DMS153 treated with DMSO at 0.1 percent for 48 hours (cell line): ENCODE results near the gene TBC1D24.
A peak's percentile ranks its signal among the peaks of the same experiment; 100 is the strongest.
"Not testable (repeated sequence)": the region's sequence is repeated elsewhere in the genome, so short reads cannot be mapped to it uniquely, and the experiment has no call there.

Experiments
- DNase-seq: peaks from one replicate; lab custom pipeline; 2025; ENCODE audit not compliant: unreplicated experiment; lab: John Stamatoyannopoulos, UW

TBC1D24 gene

DNA sequence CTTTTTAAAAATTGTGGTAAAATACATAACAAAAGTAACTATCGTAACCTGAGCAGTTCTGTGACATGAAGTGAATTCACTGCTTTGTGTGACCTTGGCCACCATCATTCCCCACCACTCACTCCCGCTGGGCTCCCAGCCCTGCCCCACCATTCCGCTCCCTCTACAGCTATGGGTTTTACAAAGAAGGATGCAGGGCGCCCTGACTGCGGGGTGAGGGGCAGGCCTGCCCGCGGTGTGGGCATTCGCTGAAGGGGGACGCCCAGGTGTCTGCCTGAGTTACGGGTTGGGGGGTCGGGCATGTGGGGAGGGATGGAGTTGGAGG, 56.4 kb downstream of the TBC1D24 start, which contains the start of gene CEMP1:
Gene CEMP1, minus strand, starts transcription at position 38 of the 325 bp plus-strand sequence. CDS start 335 bp downstream, outside the sequence.
- no peak for DNase-seq

GRCh38 chr16:2531696-2532493, 57.0 kb downstream of the TBC1D24 start:
- DNase-seq, result peak; percentile 81

- DNase-seq, result peak; percentile 11
These were observed 57.7 kb downstream of the TBC1D24 start for GRCh38 chr16:2532494-2533141.

- DNase-seq, result not testable (repeated sequence)
These were observed 58.3 kb downstream of the TBC1D24 start for GRCh38 chr16:2533142-2533755.

- DNase-seq, result no peak
These were observed 59.0 kb downstream of the TBC1D24 start for GRCh38 chr16:2533912-2534311.

DNA sequence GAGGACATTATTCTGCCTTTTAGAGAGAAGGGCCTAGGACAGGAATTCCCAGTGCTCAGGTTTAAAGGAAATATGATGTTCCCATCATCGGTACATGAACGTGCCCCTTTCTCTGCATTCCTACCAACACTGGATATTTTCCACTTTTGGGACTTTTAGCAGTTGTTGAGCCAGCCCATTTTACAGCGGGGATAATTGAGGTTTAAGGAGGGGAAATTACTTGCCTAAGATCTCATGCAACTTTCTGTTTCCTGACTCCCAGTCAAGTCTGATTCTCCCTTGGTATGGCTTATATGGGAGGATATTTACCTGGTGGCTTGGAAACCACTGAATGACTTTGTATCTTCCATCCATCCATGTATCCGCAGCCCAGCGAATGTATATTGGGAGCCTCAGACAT, 59.4 kb downstream of the TBC1D24 start:
- not testable (repeated sequence) for DNase-seq

GRCh38 chr16:2535625-2536013, 60.7 kb downstream of the TBC1D24 start:
- no peak for DNase-seq

- peak; percentile 74 for DNase-seq
These were observed 62.8 kb downstream of the TBC1D24 start, which contains the start of gene PDPK1 for GRCh38 chr16:2537451-2538379. Gene PDPK1, plus strand, starts transcription at chr16:2538021. Its CDS starts 92 bp downstream, at chr16:2538113.

DNA sequence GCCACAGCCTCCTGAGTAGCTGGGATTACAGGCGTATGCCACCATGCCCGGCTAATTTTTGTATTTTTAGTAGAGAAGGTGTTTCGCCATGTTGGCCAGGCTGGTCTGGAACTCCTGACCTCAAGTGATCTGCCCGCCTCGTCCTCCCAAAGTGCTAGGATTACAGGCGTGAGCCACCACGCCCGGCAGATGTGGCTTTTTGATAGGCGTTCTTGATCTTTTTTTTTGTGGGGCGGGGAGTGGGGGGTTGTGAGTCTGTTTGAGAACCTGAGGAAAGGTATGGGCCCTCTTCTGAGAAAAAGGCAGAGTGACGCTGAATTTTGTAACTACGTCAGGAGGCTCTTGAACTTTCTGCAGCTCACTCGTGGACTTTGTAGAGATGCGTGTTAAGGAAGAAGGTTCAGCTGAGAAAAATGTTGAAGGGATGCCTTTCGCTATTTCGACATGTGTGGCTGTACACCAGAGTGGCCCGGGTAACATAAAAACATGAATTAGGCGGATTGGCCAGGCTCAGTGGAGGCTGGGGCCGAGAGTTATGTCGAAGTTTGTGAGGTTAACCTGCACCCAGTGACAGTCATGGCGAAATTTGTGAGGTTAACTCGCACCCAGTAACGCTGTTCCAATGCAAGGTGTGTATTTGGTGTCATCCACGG, 64.4 kb downstream of the TBC1D24 start:
- not testable (repeated sequence) for DNase-seq

DNA sequence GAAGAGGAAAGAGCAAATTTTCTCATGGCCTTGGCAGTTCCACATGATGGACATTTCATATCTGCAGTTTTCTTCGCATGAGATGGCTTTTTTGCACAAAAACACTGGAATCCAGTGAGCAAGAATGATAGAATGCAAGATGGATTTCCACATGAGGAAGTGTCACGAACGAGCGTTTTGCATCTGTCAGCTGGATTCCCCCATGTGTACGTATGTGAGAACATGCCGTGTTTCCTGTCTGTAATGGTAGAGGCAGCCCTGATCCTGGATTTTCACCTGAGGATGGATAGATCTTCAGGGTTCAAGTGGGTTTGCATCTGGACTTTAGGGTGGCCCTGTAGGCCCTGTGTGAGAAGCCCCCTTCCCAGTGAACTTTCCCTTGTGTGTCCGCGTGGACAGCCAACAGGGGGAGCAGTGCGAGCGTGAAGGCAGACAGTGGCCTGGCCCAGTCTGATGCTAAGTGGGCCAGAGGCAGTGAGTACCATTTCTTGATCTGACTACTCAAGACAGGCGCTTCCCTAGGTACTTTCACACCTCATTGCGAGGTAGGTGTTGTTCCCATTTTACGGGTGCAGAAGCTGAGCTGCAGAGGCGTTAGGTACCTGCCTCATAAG, 65.0 kb downstream of the TBC1D24 start:
- not testable (repeated sequence) for DNase-seq

- DNase-seq, result not testable (repeated sequence)
These were observed 66.0 kb downstream of the TBC1D24 start for GRCh38 chr16:2540912-2541311.

GRCh38 chr16:2541409-2541808, 66.5 kb downstream of the TBC1D24 start:
- not testable (repeated sequence) for DNase-seq

DNA sequence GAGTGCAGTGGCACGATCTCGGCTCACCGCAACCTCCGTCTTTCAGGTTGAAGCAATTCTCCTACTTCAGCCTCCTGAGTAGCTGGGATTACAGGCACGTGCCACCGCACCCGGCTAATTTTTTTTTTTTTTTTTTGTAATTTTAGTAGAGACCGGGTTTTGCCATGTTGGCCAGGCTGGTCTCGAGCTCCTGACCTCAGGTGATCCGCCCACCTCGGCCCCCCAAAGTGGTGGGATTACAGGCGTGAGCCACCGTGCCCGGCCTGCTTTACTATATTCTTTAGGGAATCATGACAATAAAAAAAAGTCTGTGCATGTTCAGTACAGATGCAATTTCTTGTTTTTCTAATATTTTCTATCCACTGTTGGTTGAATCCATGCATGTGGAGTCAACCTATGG, 68.8 kb downstream of the TBC1D24 start:
- not testable (repeated sequence) for DNase-seq

- not testable (repeated sequence) for DNase-seq
These were observed 75.5 kb downstream of the TBC1D24 start for GRCh38 chr16:2550283-2550878.

DNA sequence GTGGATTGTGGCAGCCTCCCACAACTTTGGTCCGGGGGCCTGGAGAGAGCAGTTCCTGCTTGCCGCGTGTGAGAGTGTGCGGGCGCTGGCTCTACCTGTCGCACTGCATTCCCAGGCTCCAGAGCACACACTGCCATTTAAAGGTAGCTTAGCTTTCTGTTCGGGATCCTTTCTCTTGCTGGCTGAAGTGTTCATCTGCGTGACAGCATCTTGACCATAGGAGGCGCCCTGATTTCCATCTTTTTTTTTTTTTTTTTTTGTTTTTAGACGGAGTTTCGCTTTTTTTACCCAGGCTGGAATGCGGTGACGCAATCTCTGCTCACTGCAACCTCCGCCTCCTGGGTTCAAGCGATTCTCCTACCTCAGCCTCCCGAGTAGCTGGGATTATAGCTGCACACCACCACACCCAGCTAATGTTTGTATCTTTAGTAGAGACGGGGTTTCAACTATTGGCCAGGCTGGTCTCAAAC, 76.5 kb downstream of the TBC1D24 start:
- not testable (repeated sequence) for DNase-seq

DNA sequence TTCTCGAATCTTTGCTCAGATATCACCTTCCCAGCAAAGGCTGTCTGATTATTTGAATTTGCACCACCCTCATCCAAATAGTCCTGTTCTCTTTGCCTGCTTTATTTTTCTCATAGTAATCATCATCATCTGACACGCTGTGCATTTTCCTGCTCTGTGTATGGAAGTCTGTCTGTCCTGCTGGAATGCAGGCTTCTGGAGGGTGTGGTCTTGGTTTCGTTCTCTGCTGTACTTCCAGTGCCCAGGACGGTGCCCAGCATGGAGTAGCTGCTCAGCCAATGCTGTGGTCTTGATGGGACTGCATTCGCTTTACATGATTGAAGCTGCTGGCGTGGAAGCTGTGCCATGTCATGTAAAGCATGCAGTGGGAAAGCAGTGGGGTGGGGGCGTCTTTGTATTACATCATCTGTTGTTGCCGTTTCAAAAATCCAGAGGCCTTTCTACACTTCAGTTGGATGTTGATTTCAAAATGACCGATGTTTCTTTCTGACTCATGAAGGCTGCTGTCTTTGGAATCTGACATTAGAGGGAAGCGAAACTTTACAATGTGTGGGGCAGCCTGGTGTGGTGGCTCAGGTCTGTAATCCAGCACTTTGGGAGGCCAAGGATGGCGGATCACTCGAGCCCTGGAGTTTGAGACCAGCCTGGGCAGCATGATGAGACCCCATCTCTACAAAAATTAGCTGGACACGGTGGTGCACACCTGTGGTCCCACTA, 79.9 kb downstream of the TBC1D24 start:
- DNase-seq, result not testable (repeated sequence)
